Activated T-cell treated with anti-CD3 and anti-CD28 coated beads, Interleukin-2, amount 50 U/mL, for 4 hours (primary cell): Measurements from ENCODE around the gene FBXL15. TPM values are rescaled to one million over a fixed set of nuclear protein-coding genes. Genes with fewer than 3 reads are reported as not detected.
A peak's percentile ranks its signal among the peaks of the same experiment; 100 is the strongest.

Experiments
- ATAC-seq, 2 donors: fragments of 200-7000 bp; cut with Tn5 transposase; one replicate each; pipeline ENCODE4 v1.10.0; 2021
- DNase-seq: peaks from one replicate; pipeline ENCODE4 v3.0.0-alpha.2; 2020
- H3K27me3 Mint-ChIP-seq: one replicate; pipeline ENCODE4 v1.8.0; 2021; ENCODE audit warnings: low read depth, mixed read lengths
- H3K36me3 Mint-ChIP-seq: one replicate; pipeline ENCODE4 v1.8.0; 2022; ENCODE audit warnings: mixed read lengths; ENCODE audit not compliant: insufficient read depth
- H3K4me1 Mint-ChIP-seq: one replicate; pipeline ENCODE4 v1.8.0; 2021; ENCODE audit warnings: low read depth, mixed read lengths
- H3K4me3 Mint-ChIP-seq: one replicate; pipeline ENCODE4 v1.8.0; 2021; ENCODE audit warnings: mild to moderate bottlenecking, moderate library complexity, mixed read lengths
- H3K9me3 Mint-ChIP-seq: one replicate; pipeline ENCODE4 v1.8.0; 2021; ENCODE audit warnings: mixed read lengths
- total RNA-seq, 3 donors: library from RNA; stranded (reverse); gene quantifications; one replicate each; pipeline ENCODE4 v1.2.1, GENCODE V29; 2021

Gene FBXL15
- total RNA-seq, 3 donors from 2014 or later = 16.5 to 17.7 (median 16.6) TPM

DNA sequence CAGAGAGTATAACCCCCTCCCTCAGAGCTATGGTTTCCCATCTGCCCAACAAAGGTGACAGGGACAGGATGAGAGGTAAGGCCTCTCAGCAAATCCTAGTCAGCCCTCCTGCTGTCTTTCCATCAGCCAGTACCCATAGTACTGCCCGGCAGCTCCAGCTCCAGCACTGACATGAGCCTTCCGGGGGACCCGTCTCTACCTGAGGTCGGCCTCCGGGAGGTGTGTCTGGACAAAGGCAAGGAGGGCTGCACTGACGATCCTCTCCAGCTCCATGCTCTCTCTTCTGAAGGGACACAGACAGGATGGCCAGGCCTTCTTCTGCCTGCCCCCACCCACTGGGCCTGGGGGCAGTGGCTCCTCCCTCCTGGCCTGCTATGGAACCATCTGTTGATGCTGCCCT lies 4.3 kb downstream of the FBXL15 start:
- Mint-ChIP-seq H3K27me3 (no peaks in the 10 kb centered on the region), H3K36me3 (peaks cover 7% of the 10 kb centered on the region), H3K9me3 (no peaks in the 10 kb centered on the region), H3K4me3 (no peak overlapping the region), H3K4me1 (peaks cover 24% of the 10 kb centered on the region)
- no peak for ATAC-seq
- DNase-seq = no peak

DNA sequence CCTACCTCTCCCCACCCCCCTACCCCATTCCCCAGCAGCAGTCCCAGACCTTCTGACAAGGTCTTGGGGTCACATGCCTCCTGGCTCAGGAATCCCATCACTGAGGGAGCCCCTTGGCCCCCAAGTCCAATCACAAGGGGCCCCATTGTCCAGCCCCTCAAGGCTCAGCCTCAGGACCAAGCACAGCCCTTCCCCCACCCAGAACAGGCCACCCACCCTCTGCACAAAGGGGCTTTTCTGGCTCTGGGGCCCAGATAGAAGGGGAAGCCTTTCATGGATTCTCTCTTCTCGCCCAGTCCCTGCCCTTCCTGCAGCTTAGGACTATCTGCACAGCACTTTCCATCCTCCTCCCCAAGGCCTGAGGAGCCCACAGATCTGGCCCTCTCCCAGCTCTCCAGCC lies 4.8 kb downstream of the FBXL15 start:
- no peaks in the 10 kb centered on the region for H3K27me3 Mint-ChIP-seq
- H3K9me3 Mint-ChIP-seq = no peaks in the 10 kb centered on the region
- peaks cover 18% of the 10 kb centered on the region for H3K4me1 Mint-ChIP-seq
- no peak overlapping the region for H3K4me3 Mint-ChIP-seq
- ATAC-seq (no peak), DNase-seq (no peak)
- peaks cover 7% of the 10 kb centered on the region for H3K36me3 Mint-ChIP-seq

DNA sequence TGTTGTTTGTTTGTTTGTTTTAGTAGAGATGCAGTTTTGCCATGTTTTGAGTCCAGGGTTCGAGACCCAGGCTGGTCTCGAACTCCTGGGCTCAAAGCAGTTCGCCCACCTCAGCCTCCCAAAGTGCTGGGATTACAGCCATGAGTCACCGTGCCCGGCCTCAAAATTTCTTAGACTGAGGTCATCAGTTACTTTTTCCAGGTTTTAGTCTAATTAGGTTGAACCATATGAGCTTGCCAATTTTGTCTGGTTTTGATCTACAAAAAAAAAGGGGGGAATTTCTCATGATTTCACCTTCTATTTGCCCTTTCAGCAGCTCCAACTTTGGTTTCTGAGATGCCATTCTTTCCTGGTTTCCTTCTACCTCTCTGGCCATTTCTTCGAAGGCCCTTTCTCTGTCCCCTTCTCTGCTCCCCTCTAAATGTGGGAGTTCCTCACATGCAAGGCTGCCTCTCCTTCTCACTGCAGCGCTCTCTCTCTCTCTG lies 6.2 kb downstream of the FBXL15 start:
- Mint-ChIP-seq H3K27me3 (no peaks in the 10 kb centered on the region), H3K4me3 (no peak overlapping the region), H3K4me1 (peaks cover 17% of the 10 kb centered on the region), H3K36me3 (peaks cover 7% of the 10 kb centered on the region), H3K9me3 (no peaks in the 10 kb centered on the region)
- DNase-seq = no peak
- ATAC-seq = no peak

DNA sequence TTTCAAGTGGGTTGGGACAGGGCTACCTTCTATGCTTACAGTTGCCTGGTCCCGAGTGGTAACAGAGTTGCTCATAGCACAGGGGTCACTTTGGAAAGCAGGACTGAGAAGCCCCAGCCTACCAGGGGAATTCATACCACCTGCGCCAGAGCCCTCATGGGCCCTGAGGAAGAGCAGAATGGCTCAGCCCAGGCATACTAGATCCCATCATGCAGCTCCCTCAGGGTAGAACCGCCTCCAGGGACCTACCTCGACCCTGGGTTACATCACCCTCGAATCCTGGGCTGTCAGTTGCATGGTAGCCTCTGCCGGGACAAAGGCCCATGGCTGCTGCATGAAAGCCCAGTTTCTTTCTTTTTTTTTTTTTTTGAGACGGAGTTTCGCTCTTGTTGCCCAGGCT lies 8.8 kb downstream of the FBXL15 start:
- no peaks in the 10 kb centered on the region for H3K27me3 Mint-ChIP-seq
- H3K4me3 Mint-ChIP-seq = no peak overlapping the region
- H3K36me3 Mint-ChIP-seq = no peaks in the 10 kb centered on the region
- ATAC-seq (no peak), DNase-seq (no peak)
- no peaks in the 10 kb centered on the region for H3K9me3 Mint-ChIP-seq
- H3K4me1 Mint-ChIP-seq = peaks cover 28% of the 10 kb centered on the region

DNA sequence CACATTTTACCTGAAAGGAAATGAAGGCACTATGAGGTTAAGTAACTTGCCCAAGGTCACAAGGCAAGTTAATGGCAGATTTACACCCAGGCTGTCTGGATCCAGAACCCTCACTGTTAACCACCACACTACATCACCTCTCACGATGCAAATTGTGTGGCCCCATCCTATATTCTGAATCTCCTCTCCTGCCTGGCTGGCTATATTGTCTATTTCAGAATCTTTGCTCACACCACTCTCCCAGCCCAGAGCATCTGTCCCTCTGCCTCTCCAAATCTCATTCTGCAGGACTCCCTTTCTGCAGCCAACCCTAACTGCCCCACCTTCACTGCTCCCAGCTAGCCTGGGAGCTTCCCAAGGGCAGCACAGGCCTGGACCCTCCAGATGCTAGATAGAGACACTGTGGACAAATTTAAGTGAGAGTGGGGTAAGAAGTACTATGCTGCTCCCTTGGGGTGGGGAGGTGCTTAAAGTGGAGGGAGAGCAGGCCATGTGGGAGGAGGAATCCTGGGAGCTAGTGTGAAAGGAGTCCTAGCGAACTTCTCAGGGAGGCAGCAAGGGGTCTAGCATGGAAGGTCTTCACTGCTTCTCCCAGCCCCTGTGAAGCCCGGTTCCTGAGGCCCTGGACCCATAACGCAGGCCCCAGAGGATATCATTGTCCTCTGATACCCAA lies 11.0 kb downstream of the FBXL15 start:
- DNase-seq (no peak), ATAC-seq (no peak)
- no peaks in the 10 kb centered on the region for H3K9me3 Mint-ChIP-seq
- peak overlapping the region; percentile 92 for H3K4me3 Mint-ChIP-seq
- H3K4me1 Mint-ChIP-seq = peaks cover 48% of the 10 kb centered on the region
- no peaks in the 10 kb centered on the region for H3K27me3 Mint-ChIP-seq
- no peaks in the 10 kb centered on the region for H3K36me3 Mint-ChIP-seq

DNA sequence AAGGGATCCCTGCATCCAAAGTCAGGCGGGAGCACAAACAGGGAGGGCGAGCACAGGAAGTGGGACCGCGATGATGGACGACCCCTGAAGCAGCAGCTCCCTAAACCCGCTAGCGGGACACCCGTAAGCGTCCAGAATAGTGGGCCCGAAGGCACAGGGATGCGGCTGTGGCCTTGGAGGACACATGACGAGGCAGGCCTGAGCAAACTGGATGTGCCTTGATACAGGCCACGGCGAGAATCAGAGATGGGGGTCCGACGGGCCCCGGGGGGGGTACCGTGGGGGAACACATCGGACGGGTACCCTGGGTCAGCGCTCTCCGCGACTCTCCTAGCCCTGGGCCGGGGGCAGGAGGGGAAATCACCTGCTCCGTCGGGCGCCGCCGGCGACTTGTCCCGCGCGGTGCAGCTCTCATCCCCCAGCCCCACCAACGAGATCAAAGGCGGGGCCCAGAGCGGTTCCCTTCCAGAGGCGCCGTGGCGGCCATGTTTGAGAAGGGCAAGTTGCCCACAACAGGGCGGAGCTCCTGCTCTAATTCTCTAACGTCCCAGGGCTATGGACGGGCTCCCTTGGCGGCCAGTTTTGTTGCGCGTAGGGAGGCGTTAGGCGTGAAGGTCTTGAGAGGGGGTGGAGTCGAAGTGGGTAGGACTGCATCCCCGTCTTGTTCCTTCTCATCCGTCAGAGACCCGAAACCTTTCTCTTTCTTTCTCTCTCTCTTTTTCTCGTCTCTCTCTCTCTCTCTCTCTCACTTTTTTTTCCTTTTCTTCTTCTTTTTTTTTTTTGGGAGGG lies 11.7 kb downstream of the FBXL15 start, which contains the start of gene CUEDC2:
TSS of gene CUEDC2 (minus strand) at position 413 of the 789 bp plus-strand sequence. CDS start 7,386 bp downstream, outside the sequence.
- Mint-ChIP-seq H3K27me3 (no peaks in the 10 kb centered on the region), H3K4me1 (peaks cover 50% of the 10 kb centered on the region), H3K9me3 (no peaks in the 10 kb centered on the region), H3K4me3 (peak within 1 kb of the TSS; percentile 92), H3K36me3 (no peaks in the 10 kb centered on the region)
- ATAC-seq (peak; percentile 93 to 94), DNase-seq (peak; percentile 95)

DNA sequence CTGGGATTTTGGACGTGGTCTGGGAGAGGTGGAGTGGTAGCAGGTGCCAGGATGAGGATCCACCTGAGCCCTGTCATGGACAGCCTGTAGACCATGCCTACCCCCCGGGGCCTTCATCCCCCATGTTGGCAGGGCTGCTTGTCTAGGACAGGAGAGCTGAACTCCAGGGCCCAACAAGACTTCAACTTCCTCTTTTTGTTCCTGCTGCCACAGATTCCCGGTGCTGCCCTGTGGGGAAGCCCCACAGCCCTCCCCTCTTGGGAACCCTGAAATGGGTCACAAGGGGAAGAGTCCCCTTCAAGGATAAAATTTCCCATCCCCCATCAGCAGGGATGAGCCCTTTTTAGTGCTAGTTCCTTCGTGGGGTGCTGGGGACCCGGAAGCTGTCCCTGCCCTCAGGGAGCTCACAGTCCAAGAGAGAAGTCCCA lies 13.0 kb downstream of the FBXL15 start:
- no peak for ATAC-seq
- Mint-ChIP-seq H3K27me3 (no peaks in the 10 kb centered on the region), H3K4me3 (peak overlapping the region; percentile 92), H3K4me1 (peaks cover 58% of the 10 kb centered on the region), H3K9me3 (no peaks in the 10 kb centered on the region), H3K36me3 (no peaks in the 10 kb centered on the region)
- DNase-seq = no peak

DNA sequence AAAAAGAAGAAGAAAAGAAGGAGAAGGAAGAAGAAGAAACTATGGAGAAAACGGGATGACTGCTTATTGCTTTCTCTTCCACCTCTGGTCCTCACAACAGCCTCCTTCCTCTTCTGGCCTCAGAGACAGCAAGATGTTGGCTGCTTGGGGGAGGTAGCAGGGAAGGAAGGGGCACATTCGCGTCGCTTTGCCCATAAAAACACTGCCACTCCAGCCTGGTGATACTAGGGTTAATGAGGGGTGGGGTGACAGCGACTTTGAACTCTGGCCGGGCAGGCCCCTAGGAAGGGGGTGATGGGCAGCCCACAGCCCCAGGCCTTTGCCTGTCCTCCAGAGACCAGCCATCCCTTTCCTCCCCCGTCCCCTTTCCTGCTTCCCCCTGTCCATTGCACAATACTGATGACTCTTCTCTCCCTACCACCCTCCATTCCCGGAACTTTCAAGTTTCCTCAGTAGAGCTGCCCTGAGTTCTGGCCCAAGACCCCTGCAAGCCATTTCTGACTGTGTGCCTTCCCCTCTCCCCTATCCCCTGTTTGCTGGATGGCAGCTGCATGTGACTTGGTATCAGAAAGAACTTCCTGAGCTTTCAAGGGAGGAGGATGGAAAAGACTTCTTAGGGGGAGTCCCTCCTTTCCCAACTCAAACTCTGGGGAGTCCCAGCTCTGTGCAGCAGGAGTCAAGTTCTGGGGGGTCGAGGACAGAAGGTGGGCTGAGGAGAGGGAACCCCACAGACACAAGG lies 13.9 kb downstream of the FBXL15 start:
- ATAC-seq (no peak), DNase-seq (no peak)
- Mint-ChIP-seq H3K4me3 (peak overlapping the region; percentile 79), H3K27me3 (no peaks in the 10 kb centered on the region), H3K36me3 (no peaks in the 10 kb centered on the region), H3K9me3 (no peaks in the 10 kb centered on the region), H3K4me1 (peaks cover 58% of the 10 kb centered on the region)

DNA sequence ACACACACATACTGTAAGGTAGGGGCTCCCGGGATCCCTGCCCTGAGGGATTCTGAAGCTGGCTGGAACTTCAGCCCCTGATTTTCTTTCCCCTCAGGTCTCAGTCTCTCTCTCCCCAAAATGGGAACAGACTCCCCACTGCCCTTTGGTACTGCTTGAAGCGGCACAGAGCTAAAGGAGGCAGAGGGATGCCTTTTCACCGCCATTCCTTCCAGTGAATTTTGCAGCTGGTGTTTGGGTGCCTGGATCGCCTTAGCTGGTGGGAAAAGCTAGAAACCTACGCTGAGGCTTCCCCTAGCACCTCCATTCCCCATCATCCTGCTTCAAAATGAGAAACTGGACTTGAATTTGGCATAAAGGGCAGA lies 14.5 kb downstream of the FBXL15 start:
- Mint-ChIP-seq H3K4me1 (peaks cover 58% of the 10 kb centered on the region), H3K36me3 (no peaks in the 10 kb centered on the region), H3K9me3 (no peaks in the 10 kb centered on the region), H3K4me3 (peak overlapping the region; percentile 79), H3K27me3 (no peaks in the 10 kb centered on the region)
- ATAC-seq (no peak), DNase-seq (no peak)

DNA sequence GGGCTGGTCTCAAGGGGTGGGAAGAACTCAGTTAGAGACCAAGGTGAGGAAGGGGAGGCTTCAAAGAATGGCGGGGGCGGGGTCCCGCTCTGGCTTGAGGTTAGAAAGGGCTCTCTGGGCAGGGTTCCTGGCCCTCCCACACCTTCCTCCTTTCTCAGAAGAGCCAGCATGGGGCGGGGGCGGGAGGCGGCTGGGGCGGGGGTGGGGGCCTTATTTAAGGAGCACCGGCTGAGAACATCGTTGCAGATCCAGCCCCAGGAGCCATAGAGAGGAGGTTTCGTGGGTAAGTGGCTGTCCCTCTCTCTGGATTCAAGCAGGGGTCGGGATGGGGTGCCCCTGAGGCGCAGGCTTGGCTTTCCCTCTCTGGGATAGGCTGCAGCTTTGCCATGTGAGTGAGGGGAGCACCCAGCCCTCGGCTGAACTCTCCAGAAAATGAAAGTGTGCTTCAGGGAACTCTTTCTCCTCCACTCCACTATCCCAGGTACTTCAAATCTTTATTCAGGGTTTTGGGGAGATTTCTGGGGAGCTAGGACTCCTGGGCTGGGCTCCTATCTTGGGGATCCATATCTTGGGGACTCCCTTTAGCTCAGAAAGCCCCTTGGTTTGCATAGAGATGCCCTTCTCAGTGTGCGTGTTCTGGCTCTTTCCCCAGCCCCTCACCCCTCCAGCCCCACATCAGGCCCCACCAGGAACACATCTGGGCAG lies 15.0 kb downstream of the FBXL15 start:
- Mint-ChIP-seq H3K27me3 (no peaks in the 10 kb centered on the region), H3K4me3 (peak overlapping the region; percentile 79), H3K4me1 (peaks cover 58% of the 10 kb centered on the region), H3K36me3 (no peaks in the 10 kb centered on the region), H3K9me3 (no peaks in the 10 kb centered on the region)
- DNase-seq (peak; percentile 48), ATAC-seq (peak in 1 of 2 donors; percentile 23)

DNA sequence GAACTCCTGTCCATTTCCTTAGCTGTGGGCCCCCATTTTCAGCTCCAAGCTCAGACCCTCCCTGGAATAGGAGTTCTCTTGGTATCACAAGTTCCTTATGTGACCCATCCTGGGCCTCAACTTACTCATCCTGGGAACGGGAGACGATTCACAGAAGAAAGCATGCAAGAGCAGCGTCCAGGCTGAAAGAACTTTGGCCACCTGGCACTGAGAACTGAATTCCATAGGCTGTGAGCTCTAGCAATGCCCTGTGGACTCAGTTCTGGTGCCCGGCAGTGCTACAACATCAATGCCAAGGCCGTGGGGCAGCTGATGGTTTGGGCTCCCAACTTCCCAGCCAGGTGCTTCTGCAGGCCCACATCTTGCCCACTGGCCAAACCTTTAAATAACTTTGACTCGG lies 15.7 kb downstream of the FBXL15 start:
- Mint-ChIP-seq H3K4me3 (peak overlapping the region; percentile 79), H3K9me3 (no peaks in the 10 kb centered on the region), H3K27me3 (no peaks in the 10 kb centered on the region), H3K36me3 (no peaks in the 10 kb centered on the region), H3K4me1 (peaks cover 58% of the 10 kb centered on the region)
- DNase-seq = no peak
- no peak for ATAC-seq

DNA sequence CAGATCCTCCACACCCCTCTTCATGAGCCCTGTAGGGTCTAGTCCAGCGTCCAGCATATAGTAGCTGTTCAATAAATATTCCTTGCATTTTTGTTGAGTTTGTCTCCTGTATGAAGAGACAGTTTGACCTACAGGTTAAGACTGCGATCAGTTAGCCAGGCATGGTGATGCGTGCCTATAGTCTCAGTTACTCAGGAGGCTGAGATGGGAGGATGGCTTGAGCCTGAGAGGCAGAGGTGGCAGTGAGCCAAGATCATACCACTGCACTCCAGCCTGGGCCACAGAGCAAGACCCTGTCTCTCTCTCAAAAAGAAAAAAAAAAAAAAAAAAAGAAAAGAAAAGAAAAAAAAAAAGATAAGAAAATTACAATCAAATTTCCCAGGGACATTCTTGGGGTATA lies 16.9 kb downstream of the FBXL15 start:
- Mint-ChIP-seq H3K9me3 (no peaks in the 10 kb centered on the region), H3K36me3 (no peaks in the 10 kb centered on the region), H3K4me1 (peaks cover 50% of the 10 kb centered on the region), H3K27me3 (no peaks in the 10 kb centered on the region), H3K4me3 (peak overlapping the region; percentile 79)
- ATAC-seq (no peak), DNase-seq (no peak)

DNA sequence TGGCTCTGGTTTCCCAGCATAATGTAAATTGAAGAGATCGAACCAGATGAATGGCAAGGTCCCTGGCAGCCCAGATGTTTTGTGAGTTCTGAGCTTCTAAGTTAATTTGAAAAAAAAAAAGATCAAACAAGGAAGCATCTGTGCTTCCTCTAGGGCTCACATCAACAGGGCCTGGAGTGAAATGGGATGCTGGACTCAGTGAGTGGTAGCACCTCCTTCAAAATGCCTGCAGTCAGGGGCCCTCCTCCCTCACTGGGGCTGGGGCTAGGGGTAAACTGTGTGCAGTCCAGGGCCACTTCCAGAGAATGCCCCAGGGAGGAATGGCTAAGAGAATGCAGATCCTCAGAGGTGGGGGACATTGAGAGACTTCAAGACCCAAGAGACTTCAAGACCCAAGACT lies 17.7 kb downstream of the FBXL15 start:
- DNase-seq = no peak
- Mint-ChIP-seq H3K4me1 (peaks cover 43% of the 10 kb centered on the region), H3K27me3 (no peaks in the 10 kb centered on the region), H3K4me3 (no peak overlapping the region), H3K9me3 (no peaks in the 10 kb centered on the region), H3K36me3 (no peaks in the 10 kb centered on the region)
- ATAC-seq = no peak

DNA sequence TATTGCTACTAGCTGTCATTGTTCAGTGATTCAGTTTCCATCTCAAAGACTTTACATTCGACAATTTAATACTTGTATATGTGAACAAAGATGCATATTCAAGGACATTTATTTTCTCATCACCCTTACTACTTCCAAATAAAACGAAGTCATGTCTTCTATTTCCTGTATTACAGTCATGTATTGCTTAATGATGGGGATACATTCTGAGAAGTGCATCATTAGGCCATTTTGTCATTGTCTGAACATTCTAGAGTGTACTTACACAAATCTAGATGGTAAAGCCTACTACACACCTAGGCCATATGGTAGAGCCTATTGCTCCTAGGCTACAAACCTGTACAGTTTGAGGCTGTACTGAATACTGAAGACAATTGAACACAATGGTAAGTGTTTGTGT lies 24.2 kb downstream of the FBXL15 start:
- DNase-seq (no peak), ATAC-seq (no peak)
- H3K36me3 Mint-ChIP-seq = no peaks in the 10 kb centered on the region
- H3K27me3 Mint-ChIP-seq = no peaks in the 10 kb centered on the region
- H3K9me3 Mint-ChIP-seq = no peaks in the 10 kb centered on the region
- H3K4me3 Mint-ChIP-seq = no peak overlapping the region
- H3K4me1 Mint-ChIP-seq = peaks cover 8% of the 10 kb centered on the region
